Adrenal gland (tissue), 5 donors: ENCODE results near the gene NNAT.

ENCODE experiments used
- CTCF ChIP-seq, 6 experiments: fragments of 450-650 bp in 4 of 6; fragments of 200-600 bp in 2 of 6; sonication (generic) in 1 of 6; IDR thresholded peaks; 1 replicate in 5 of 6; 2 replicates in 1 of 6; pipeline versions ENCODE4 v1.5.1 to v1.8.0; 2016 to 2021; ENCODE audit warnings: antibody characterized with exemption in 6 of 6, mild to moderate bottlenecking in 2 of 6, moderate library complexity in 1 of 6
- POLR2A ChIP-seq, 2 donors: fragments of 450-650 bp; IDR thresholded peaks; one replicate each; pipeline ENCODE4 v1.6.1; 2017; ENCODE audit warnings: antibody characterized with exemption in 2 of 2, mild to moderate bottlenecking in 2 of 2, moderate library complexity in 1 of 2
- donor health status: DM: no; HTN: no; CAD: no.

DNA sequence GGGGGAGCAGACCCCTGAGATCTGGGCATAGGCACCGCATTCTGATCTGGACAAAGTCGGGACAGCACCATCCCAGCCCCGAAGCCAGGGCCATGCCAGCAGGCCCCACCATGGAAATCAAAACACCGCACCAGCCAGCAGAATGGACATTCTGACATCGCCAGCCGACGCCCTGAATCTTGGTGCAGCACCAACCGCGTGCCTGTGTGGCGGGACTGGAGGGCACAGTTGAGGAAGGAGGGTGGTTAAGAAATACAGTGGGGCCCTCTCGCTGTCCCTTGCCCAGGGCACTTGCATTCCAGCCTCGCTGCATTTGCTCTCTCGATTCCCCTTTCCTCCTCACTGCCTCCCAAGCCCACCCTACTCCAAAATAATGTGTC, 2.0 kb downstream of the NNAT start:
- TF ChIP-seq POLR2A (IDR thresholded peaks at IDR 0.05) (no peak), CTCF (IDR thresholded peaks at IDR 0.05) (no peak)
